ENCODE measurements around the gene LMO2. TPM values are rescaled to one million over a fixed set of nuclear protein-coding genes. Genes with fewer than 3 reads are reported as not detected.

The LMO2 gene
- total RNA-seq, 1 experiment from 2014 or later: 0.33 TPM

DNA sequence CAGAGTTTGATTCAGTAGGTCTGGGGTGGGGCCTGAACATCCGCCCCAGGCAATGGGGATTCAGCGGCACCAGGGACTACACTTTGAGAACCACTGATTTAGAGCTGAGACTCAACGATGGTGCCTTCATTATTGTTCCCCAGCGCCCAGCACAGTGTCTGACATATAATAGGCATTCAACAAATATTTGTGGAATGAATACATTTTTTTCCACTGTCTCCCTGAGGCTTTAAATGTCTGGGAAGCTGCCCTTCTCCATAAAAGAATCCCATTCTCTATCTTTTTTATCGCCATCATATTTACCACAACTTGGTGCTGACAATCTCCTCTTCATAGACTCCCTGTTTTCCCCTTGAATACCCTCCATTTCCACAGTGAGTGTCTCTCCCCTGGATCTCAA is 23.6 kb upstream of the LMO2 start:
- no peak overlapping the region for H2BK120ac ChIP-seq (ENCODE audit: low read depth, low read length, poor library complexity, severe bottlenecking)
- H3K27ac ChIP-seq (ENCODE audit: insufficient read length, low read depth, low read length): no peak overlapping the region
- H3K27me3 ChIP-seq (ENCODE audit: insufficient read depth, low read length): no peaks in the 10 kb centered on the region
- no peaks in the 10 kb centered on the region for H4K20me1 ChIP-seq (ENCODE audit: control insufficient read depth, insufficient read depth, insufficient read length)
- H3K79me2 ChIP-seq (ENCODE audit: insufficient read depth, low read length): no peaks in the 10 kb centered on the region
- no peak overlapping the region for H3K4ac ChIP-seq (ENCODE audit: low read depth, low read length)
- no peak overlapping the region for H2BK5ac ChIP-seq (ENCODE audit: insufficient read length, low read length)
- H2BK20ac ChIP-seq (ENCODE audit: low read depth, low read length, poor library complexity, severe bottlenecking): no peak overlapping the region
- H3K56ac ChIP-seq (ENCODE audit: insufficient read length, low read depth, low read length): no peak overlapping the region
- no peak overlapping the region for H3K9ac ChIP-seq (ENCODE audit: extremely low read depth, insufficient read length, low read length)
- no peak overlapping the region for H4K91ac ChIP-seq (ENCODE audit: insufficient read length, low read depth, low read length)
- no peak overlapping the region for H4K8ac ChIP-seq (replicated peaks; ENCODE audit: insufficient read length, low read depth, low read length)
- H3K36me3 Mint-ChIP-seq (ENCODE audit: insufficient read depth in 1 of 3, low read depth in 3 of 3): peaks cover 0 to 4% (median 0%) of the 10 kb centered on the region in 3 experiments; a peak in 1 of 7 replicates
- H3K27ac Mint-ChIP-seq: no peak overlapping the region; a peak in 1 of 7 replicates
- no peak overlapping the region for H4K5ac ChIP-seq (ENCODE audit: insufficient read length, low read depth, low read length)
- DNase-seq: no peak
- no peaks in the 10 kb centered on the region for H3K9me3 ChIP-seq (ENCODE audit: control insufficient read depth, low read depth, low read length)
- no CpG with 5 or more reads among the region's 5 CpGs for WGBS (ENCODE audit: extremely low coverage, insufficient read length, low lambda C conversion rate)
- H2AFZ ChIP-seq (ENCODE audit: low read length): no peak overlapping the region
- no peak overlapping the region for H3K23ac ChIP-seq (ENCODE audit: insufficient read length, low read depth, low read length)
- H3K14ac ChIP-seq (ENCODE audit: insufficient read depth, low read length): no peak overlapping the region
- H3K9me3 Mint-ChIP-seq: peaks cover 7 to 12% of the 10 kb centered on the region in 2 experiments; a peak in 4 of 5 replicates
- H3K4me3 Mint-ChIP-seq: no peak overlapping the region
- H3K79me1 ChIP-seq (ENCODE audit: insufficient read depth, low read depth, low read length, poor library complexity, severe bottlenecking): no peaks in the 10 kb centered on the region
- H3K27me3 Mint-ChIP-seq (ENCODE audit: low read depth): no peaks in the 10 kb centered on the region; the same call in 1 of the 2 replicates
- no peak overlapping the region for H2BK15ac ChIP-seq (ENCODE audit: low read depth, low read length)
- no peak overlapping the region for H3K4me2 ChIP-seq (ENCODE audit: insufficient read depth, insufficient read length, low read length)
- TF ChIP-seq, protein P1, sequence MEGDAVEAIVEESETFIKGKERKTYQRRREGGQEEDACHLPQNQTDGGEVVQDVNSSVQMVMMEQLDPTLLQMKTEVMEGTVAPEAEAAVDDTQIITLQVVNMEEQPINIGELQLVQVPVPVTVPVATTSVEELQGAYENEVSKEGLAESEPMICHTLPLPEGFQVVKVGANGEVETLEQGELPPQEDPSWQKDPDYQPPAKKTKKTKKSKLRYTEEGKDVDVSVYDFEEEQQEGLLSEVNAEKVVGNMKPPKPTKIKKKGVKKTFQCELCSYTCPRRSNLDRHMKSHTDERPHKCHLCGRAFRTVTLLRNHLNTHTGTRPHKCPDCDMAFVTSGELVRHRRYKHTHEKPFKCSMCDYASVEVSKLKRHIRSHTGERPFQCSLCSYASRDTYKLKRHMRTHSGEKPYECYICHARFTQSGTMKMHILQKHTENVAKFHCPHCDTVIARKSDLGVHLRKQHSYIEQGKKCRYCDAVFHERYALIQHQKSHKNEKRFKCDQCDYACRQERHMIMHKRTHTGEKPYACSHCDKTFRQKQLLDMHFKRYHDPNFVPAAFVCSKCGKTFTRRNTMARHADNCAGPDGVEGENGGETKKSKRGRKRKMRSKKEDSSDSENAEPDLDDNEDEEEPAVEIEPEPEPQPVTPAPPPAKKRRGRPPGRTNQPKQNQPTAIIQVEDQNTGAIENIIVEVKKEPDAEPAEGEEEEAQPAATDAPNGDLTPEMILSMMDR (conservative IDR thresholded peaks at IDR 0.05): no peak
- no peak overlapping the region for H3K18ac ChIP-seq (ENCODE audit: insufficient read length, low read depth, low read length)
- peaks cover 10% of the 10 kb centered on the region in 2 experiments for H3K4me1 Mint-ChIP-seq
- H2AK5ac ChIP-seq (ENCODE audit: insufficient read length, low read length): no peak overlapping the region
- H3K4me1 ChIP-seq (ENCODE audit: insufficient read depth, low read length): no peaks in the 10 kb centered on the region; the same call in 1 of the 2 replicates
- H2BK12ac ChIP-seq (ENCODE audit: insufficient read length, low read depth, low read length): no peak overlapping the region
- H3T11ph ChIP-seq (ENCODE audit: low read length): no peak overlapping the region
- H3K23me2 ChIP-seq (ENCODE audit: insufficient read length, low read depth, low read length, poor library complexity, severe bottlenecking): no peaks in the 10 kb centered on the region

Measured in H9 (cell line).